Activated naive CD4-positive, alpha-beta T cell treated with anti-CD3 and anti-CD28 coated beads, Interleukin-2, amount 50 U/mL, for 72 hours (primary cell): ENCODE measurements around the gene ZNF581. TPM values are rescaled to one million over a fixed set of nuclear protein-coding genes. Genes with fewer than 3 reads are reported as not detected.

Experiments
- ATAC-seq, 2 donors: fragments of 150-1000 bp; cut with Tn5 transposase; 2 replicates each; pipeline ENCODE4 v1.10.0; 2021; ENCODE audit warnings: mild to moderate bottlenecking in 2 of 2, moderate library complexity in 2 of 2
- DNase-seq, 2 donors: peaks; one replicate each; pipeline ENCODE4 v3.0.0; 2021 to 2022; ENCODE audit warnings: low spot score in 2 of 2
- H3K27ac Mint-ChIP-seq, 2 donors: one replicate each; pipeline ENCODE4 v1.8.0; 2022; ENCODE audit warnings: mild to moderate bottlenecking in 2 of 2, mixed read lengths in 2 of 2
- H3K36me3 Mint-ChIP-seq, 2 donors: one replicate each; pipeline ENCODE4 v1.8.0; 2022; ENCODE audit warnings: mixed read lengths in 2 of 2
- H3K9me3 Mint-ChIP-seq, 2 donors: one replicate each; pipeline ENCODE4 v1.8.0; 2022; ENCODE audit warnings: mixed read lengths in 2 of 2
- total RNA-seq, 2 donors: library from RNA; stranded (reverse); gene quantifications; one replicate each; pipeline ENCODE4 v1.2.3, GENCODE V29; 2022

The ZNF581 gene
- total RNA-seq, 2 donors from 2014 or later, result 39.9 to 40.0 TPM

- DNase-seq, result no peak
- H3K9me3 Mint-ChIP-seq, result no peaks in the 10 kb centered on the region
- no peak for ATAC-seq
- H3K36me3 Mint-ChIP-seq, result no peaks in the 10 kb centered on the region
- peak overlapping the region; percentile 44 to 59 for H3K27ac Mint-ChIP-seq
These were observed 43.0 kb downstream of the ZNF581 start for GRCh38 chr19:55686311-55687050.

- ATAC-seq (no peak), DNase-seq (no peak)
- no peaks in the 10 kb centered on the region for H3K9me3 Mint-ChIP-seq
- no peaks in the 10 kb centered on the region for H3K36me3 Mint-ChIP-seq
- peak overlapping the region; percentile 16 to 65 for H3K27ac Mint-ChIP-seq
These were observed 44.1 kb downstream of the ZNF581 start for GRCh38 chr19:55687281-55688201.

GRCh38 chr19:55688422-55689218 lies 45.2 kb downstream of the ZNF581 start:
- no peaks in the 10 kb centered on the region for H3K9me3 Mint-ChIP-seq
- no peak overlapping the region for H3K27ac Mint-ChIP-seq
- ATAC-seq (no peak), DNase-seq (no peak)
- no peaks in the 10 kb centered on the region for H3K36me3 Mint-ChIP-seq

GRCh38 chr19:55689411-55690108 lies 46.1 kb downstream of the ZNF581 start:
- DNase-seq (no peak), ATAC-seq (no peak)
- H3K27ac Mint-ChIP-seq, result no peak overlapping the region
- H3K36me3 Mint-ChIP-seq, result no peaks in the 10 kb centered on the region
- H3K9me3 Mint-ChIP-seq, result no peaks in the 10 kb centered on the region

- H3K27ac Mint-ChIP-seq, result no peak overlapping the region
- ATAC-seq (no peak), DNase-seq (no peak)
- no peaks in the 10 kb centered on the region for H3K9me3 Mint-ChIP-seq
- no peaks in the 10 kb centered on the region for H3K36me3 Mint-ChIP-seq
These were observed 46.8 kb downstream of the ZNF581 start for GRCh38 chr19:55690109-55690768.

- Mint-ChIP-seq H3K9me3 (no peaks in the 10 kb centered on the region), H3K36me3 (no peaks in the 10 kb centered on the region), H3K27ac (no peak overlapping the region)
- ATAC-seq (no peak), DNase-seq (peak in 1 of 2 donors; percentile 44)
These were observed 47.5 kb downstream of the ZNF581 start for GRCh38 chr19:55690769-55691545.

GRCh38 chr19:55691561-55692481 lies 48.4 kb downstream of the ZNF581 start:
- Mint-ChIP-seq H3K27ac (no peak overlapping the region), H3K9me3 (no peaks in the 10 kb centered on the region), H3K36me3 (no peaks in the 10 kb centered on the region)
- DNase-seq, result peak in 1 of 2 donors; percentile 28
- no peak for ATAC-seq

GRCh38 chr19:55692681-55693081 lies 49.2 kb downstream of the ZNF581 start:
- DNase-seq, result no peak
- Mint-ChIP-seq H3K9me3 (no peaks in the 10 kb centered on the region), H3K36me3 (no peaks in the 10 kb centered on the region), H3K27ac (no peak overlapping the region)
- no peak for ATAC-seq

GRCh38 chr19:55693336-55693974 lies 50.0 kb downstream of the ZNF581 start:
- ATAC-seq (no peak), DNase-seq (no peak)
- H3K9me3 Mint-ChIP-seq, result no peaks in the 10 kb centered on the region
- H3K27ac Mint-ChIP-seq, result peak overlapping the region in 1 of 2 donors; percentile 37
- no peaks in the 10 kb centered on the region for H3K36me3 Mint-ChIP-seq

GRCh38 chr19:55694241-55694655 lies 50.8 kb downstream of the ZNF581 start:
- H3K9me3 Mint-ChIP-seq, result no peaks in the 10 kb centered on the region
- no peaks in the 10 kb centered on the region for H3K36me3 Mint-ChIP-seq
- ATAC-seq, result no peak
- no peak overlapping the region for H3K27ac Mint-ChIP-seq
- DNase-seq, result no peak

- DNase-seq, result peak in 1 of 2 donors; percentile 52
- Mint-ChIP-seq H3K36me3 (no peaks in the 10 kb centered on the region), H3K9me3 (no peaks in the 10 kb centered on the region), H3K27ac (no peak overlapping the region)
- no peak for ATAC-seq
These were observed 51.4 kb downstream of the ZNF581 start for GRCh38 chr19:55694656-55695491.
